ENCODE measurements around the gene CRMP1. TPM values are rescaled to one million over a fixed set of nuclear protein-coding genes. Genes with fewer than 3 reads are reported as not detected.

Gene CRMP1
- total RNA-seq, 4 donors from 2014 or later = 1.2 to 4.0 (median 2.3) TPM

- no peaks in the 10 kb centered on the region for H3K36me3 ChIP-seq
- TF ChIP-seq POLR2AphosphoS5 (IDR thresholded peaks at IDR 0.05) = no peak
- TF ChIP-seq CTCF (IDR thresholded peaks at IDR 0.05) = no peak
- TF ChIP-seq EP300 (IDR thresholded peaks at IDR 0.05) = no peak
- no peak for TF ChIP-seq POLR2A (IDR thresholded peaks at IDR 0.05; ENCODE audit: low read depth)
- H3K4me3 ChIP-seq = no peak overlapping the region
- intact Hi-C loops (cut with DNase I) = no loop called here
- no peak overlapping the region for H3K27ac ChIP-seq (replicated peaks in 1 of 4)
- no peak for DNase-seq (ENCODE audit: extremely low spot score)
- 58% methylated on average over 3 of the region's 3 CpGs for WGBS
- H3K4me1 ChIP-seq = no peaks in the 10 kb centered on the region
- H3K9me3 ChIP-seq = peaks cover 0 to 24% (median 18%) of the 10 kb centered on the region in 4 donors
- peaks cover 0 to 36% (median 1%) of the 10 kb centered on the region in 4 donors for H3K27me3 ChIP-seq
Measured at GRCh38 chr4:5908876-5909427, 16.1 kb upstream of the CRMP1 start.

DNA sequence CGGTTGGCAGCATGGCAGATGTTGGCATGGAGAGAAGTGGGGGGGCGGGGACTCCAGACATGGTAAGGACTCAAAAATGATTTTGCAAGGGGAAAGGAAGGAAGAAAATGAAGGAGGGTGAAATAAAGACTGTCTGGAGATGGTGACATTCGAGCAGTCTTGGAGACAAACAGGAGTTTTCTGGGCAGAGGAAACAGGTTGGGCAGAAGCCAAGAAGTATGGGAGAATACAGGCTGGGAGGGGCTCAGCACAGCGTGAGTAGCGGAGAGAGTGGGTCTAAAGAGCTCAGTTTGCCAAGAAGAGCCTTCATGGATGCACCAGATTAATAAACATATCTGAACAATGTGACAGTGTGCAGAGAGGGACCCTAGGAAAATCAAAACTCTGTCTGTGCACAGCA, 13.3 kb upstream of the CRMP1 start:
- Histone ChIP-seq H3K4me1 (no peaks in the 10 kb centered on the region), H3K9me3 (peaks cover 0 to 28% (median 16%) of the 10 kb centered on the region in 4 donors), H3K27me3 (peaks cover 0 to 63% (median 2%) of the 10 kb centered on the region in 4 donors), H3K36me3 (no peaks in the 10 kb centered on the region), H3K27ac (replicated peaks in 1 of 4) (no peak overlapping the region), H3K4me3 (no peak overlapping the region)
- WGBS = 17% methylated on average over 5 of the region's 5 CpGs
- DNase-seq (ENCODE audit: extremely low spot score) = no peak
- TF ChIP-seq POLR2AphosphoS5 (IDR thresholded peaks at IDR 0.05) = no peak
- no peak for TF ChIP-seq CTCF (IDR thresholded peaks at IDR 0.05)
- no peak for TF ChIP-seq EP300 (IDR thresholded peaks at IDR 0.05)
- TF ChIP-seq POLR2A (IDR thresholded peaks at IDR 0.05; ENCODE audit: low read depth) = no peak
- intact Hi-C loops (cut with DNase I) = no loop called here

DNA sequence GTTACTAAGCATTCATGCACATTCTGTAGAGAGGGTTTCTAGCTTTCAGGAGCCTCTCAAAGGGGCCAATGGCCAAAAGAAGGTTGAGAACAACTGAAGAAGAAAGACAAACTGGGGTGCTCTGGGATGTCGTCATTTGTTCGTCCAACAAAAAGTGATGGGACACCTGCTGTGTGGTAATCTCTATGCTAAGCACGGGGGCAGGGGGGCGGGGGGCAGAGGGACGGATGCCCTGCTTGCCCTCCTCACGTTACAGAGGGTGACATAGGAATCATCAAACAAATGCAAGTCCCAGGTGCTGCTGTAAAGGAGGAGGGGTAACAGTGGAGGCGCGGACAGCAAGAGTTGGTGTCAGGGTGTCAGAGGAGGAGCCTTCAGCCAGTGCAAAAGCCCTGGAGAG, 12.8 kb upstream of the CRMP1 start:
- intact Hi-C loops (cut with DNase I) = no loop called here
- no peak for DNase-seq (ENCODE audit: extremely low spot score)
- peaks cover 0 to 68% (median 2%) of the 10 kb centered on the region in 4 donors for H3K27me3 ChIP-seq

DNA sequence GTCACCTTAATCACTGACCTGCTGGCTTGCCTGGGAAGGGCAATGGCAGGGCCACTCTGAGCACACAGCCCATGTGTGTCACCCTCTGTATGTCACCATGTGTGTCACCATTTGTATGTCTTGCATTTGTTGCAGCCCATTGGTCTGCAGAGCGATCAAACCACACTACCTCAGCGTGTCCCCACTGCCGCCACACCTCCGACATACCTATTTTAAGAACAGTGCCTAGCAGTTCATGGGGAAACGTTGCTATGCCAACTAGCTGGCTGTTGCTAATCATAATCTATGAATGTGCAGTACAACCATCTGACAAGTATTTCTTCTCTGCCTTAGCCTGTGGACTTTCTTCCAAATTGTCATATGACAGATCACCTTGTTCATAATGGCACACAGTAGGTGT, 8.0 kb upstream of the CRMP1 start:
- H3K27me3 ChIP-seq = peaks cover 0 to 97% (median 2%) of the 10 kb centered on the region in 4 donors

More for the DNA sequence above, 12.8 kb upstream of the CRMP1 start:
- no peaks in the 10 kb centered on the region for H3K36me3 ChIP-seq
- TF ChIP-seq POLR2AphosphoS5 (IDR thresholded peaks at IDR 0.05) (no peak), EP300 (IDR thresholded peaks at IDR 0.05) (no peak), POLR2A (IDR thresholded peaks at IDR 0.05; ENCODE audit: low read depth) (no peak), CTCF (IDR thresholded peaks at IDR 0.05) (no peak)
- peaks cover 0 to 28% (median 16%) of the 10 kb centered on the region in 4 donors for H3K9me3 ChIP-seq
- no peak overlapping the region for H3K27ac ChIP-seq (replicated peaks in 1 of 4)
- WGBS = 20% methylated on average over 8 of the region's 8 CpGs
- H3K4me1 ChIP-seq = no peaks in the 10 kb centered on the region
- H3K4me3 ChIP-seq = no peak overlapping the region

More for the DNA sequence above, 8.0 kb upstream of the CRMP1 start:
- H3K4me3 ChIP-seq = no peak overlapping the region
- no peak overlapping the region for H3K27ac ChIP-seq (replicated peaks in 1 of 4)
- TF ChIP-seq POLR2A (IDR thresholded peaks at IDR 0.05; ENCODE audit: low read depth) (no peak), POLR2AphosphoS5 (IDR thresholded peaks at IDR 0.05) (no peak), CTCF (IDR thresholded peaks at IDR 0.05) (no peak)
- no peak for DNase-seq (ENCODE audit: extremely low spot score)
- 79% methylated on average over 5 of the region's 5 CpGs for WGBS
- H3K9me3 ChIP-seq = peaks cover 0 to 17% (median 9%) of the 10 kb centered on the region in 4 donors
- no peaks in the 10 kb centered on the region for H3K36me3 ChIP-seq
- intact Hi-C loops (cut with DNase I) = no loop called here
- H3K4me1 ChIP-seq = no peaks in the 10 kb centered on the region

All from esophagus muscularis mucosa (tissue), 4 donors.